Endothelial cell of umbilical vein (primary cell): ENCODE data around the gene GGNBP2. TPM values are rescaled to one million over a fixed set of nuclear protein-coding genes. Genes with fewer than 3 reads are reported as not detected.
A peak's percentile ranks its signal among the peaks of the same experiment; 100 is the strongest.

ENCODE experiments used
- BruUV-seq: library from RNA; stranded (reverse); fragments of 400-500 nt; replicated peaks from 2 replicates; lab custom pipeline; 2021; lab: Mats Ljungman, UMichigan
- CTCF ChIA-PET: fragments of 300-600, 350-600 bp; sonication (Branson Sonifier 250); formaldehyde crosslinking; loops from one replicate; lab custom pipeline; 2021; ENCODE audit warnings: antibody characterized with exemption, inconsistent platforms; lab: Charles Lee
- POLR2A ChIA-PET: fragments of 300-600, 350-600 bp; sonication (Branson Sonifier 250); formaldehyde crosslinking; loops from one replicate; lab custom pipeline; 2021; ENCODE audit warnings: antibody characterized with exemption, inconsistent platforms; lab: Charles Lee
- DNase-seq: peaks from one replicate; pipeline ENCODE4 v3.0.0-alpha.2; 2011; ENCODE audit warnings: low read depth, low spot score
- FAIRE-seq: peaks from 2 replicates; lab custom pipeline; 2011; peaks lifted over from hg19 to GRCh38; lab: Jason Lieb, UNC
- H2AFZ ChIP-seq: 2 replicates; pipeline ENCODE4 v1.6.0; 2012; ENCODE audit warnings: low read depth, low read length, control low read depth, inconsistent platforms
- H3K27ac ChIP-seq: 2 replicates; pipeline ENCODE4 v1.5.1; 2011; ENCODE audit warnings: low read depth, mild to moderate bottlenecking, control low read depth, low read length, moderate library complexity; ENCODE audit not compliant: insufficient read depth
- H3K27me3 ChIP-seq, 2 experiments: 2 replicates each; pipeline versions ENCODE4 v1.6.0 to v1.6.1; 2011; ENCODE audit warnings: low read length in 2 of 2, mixed read lengths in 1 of 2; ENCODE audit not compliant: control insufficient read depth in 2 of 2, insufficient read depth in 2 of 2
- H3K36me3 ChIP-seq, 2 experiments: 2 replicates in 1 of 2; 3 replicates in 1 of 2; pipeline ENCODE4 v1.5.1; 2011; ENCODE audit warnings: low read length in 2 of 2, mild to moderate bottlenecking in 1 of 2, moderate library complexity in 1 of 2; ENCODE audit not compliant: control insufficient read depth in 2 of 2, insufficient read depth in 2 of 2; ENCODE audit errors: extremely low read depth in 1 of 2
- H3K4me1 ChIP-seq: 3 replicates; pipeline ENCODE4 v1.5.1; 2011; ENCODE audit warnings: mild to moderate bottlenecking, low read length; ENCODE audit not compliant: control insufficient read depth, insufficient read depth; ENCODE audit errors: extremely low read depth
- H3K4me2 ChIP-seq: 2 replicates; pipeline ENCODE4 v1.6.1; 2011; ENCODE audit warnings: low read length, control low read depth, mixed read lengths; ENCODE audit not compliant: insufficient read depth
- H3K4me3 ChIP-seq, 3 experiments: fragments of 200-600 bp in 1 of 3; sonication (generic), shearing (Covaris generic) in 1 of 3; replicated peaks in 1 of 3; 2 replicates each; pipeline ENCODE4 v1.5.1; 2011 to 2016; ENCODE audit warnings: control low read depth in 3 of 3, low read length in 3 of 3, mild to moderate bottlenecking in 2 of 3, inconsistent platforms in 1 of 3, low read depth in 1 of 3, moderate library complexity in 1 of 3; ENCODE audit not compliant: insufficient read depth in 1 of 3
- H3K79me2 ChIP-seq: 2 replicates; pipeline ENCODE4 v1.6.0; 2012; ENCODE audit warnings: low read length, inconsistent platforms; ENCODE audit not compliant: control insufficient read depth, insufficient read depth
- H3K9ac ChIP-seq: replicated peaks from 2 replicates; pipeline ENCODE3; 2011; ENCODE audit warnings: low read length, control low read depth; ENCODE audit not compliant: insufficient read depth; ENCODE audit errors: extremely low read depth
- H3K9me1 ChIP-seq: replicated peaks from 3 replicates; pipeline ENCODE4 v1.6.0; 2011; ENCODE audit warnings: mild to moderate bottlenecking, low read length; ENCODE audit not compliant: control insufficient read depth, insufficient read depth; ENCODE audit errors: extremely low read depth
- H3K9me3 ChIP-seq: replicated peaks from 2 replicates; pipeline ENCODE4 v1.5.1; 2012; ENCODE audit warnings: low read length, inconsistent platforms; ENCODE audit not compliant: control insufficient read depth, insufficient read depth
- H4K20me1 ChIP-seq: replicated peaks from 2 replicates; pipeline ENCODE3; 2011; ENCODE audit warnings: mild to moderate bottlenecking, low read length; ENCODE audit not compliant: control insufficient read depth, insufficient read depth; ENCODE audit errors: extremely low read depth
- EZH2 ChIP-seq: IDR thresholded peaks from 2 replicates; pipeline ENCODE4 v1.6.1; 2012; ENCODE audit warnings: borderline replicate concordance, low read depth, mild to moderate bottlenecking, moderate library complexity, low read length, inconsistent platforms; ENCODE audit not compliant: severe bottlenecking
- POLR2AphosphoS5 ChIP-seq: IDR thresholded peaks from 2 replicates; pipeline ENCODE4 v1.6.1; 2012; ENCODE audit warnings: low read depth, mild to moderate bottlenecking, control low read depth, low read length, moderate library complexity; ENCODE audit not compliant: insufficient read depth
- dilution Hi-C: fragments of 300-500 bp; cut with MboI; formaldehyde crosslinking; loops from one replicate; pipeline ENCODE4 v1.15.0; 2019; ENCODE audit warnings: low sequenced_read_pairs; ENCODE audit not compliant: extremely low pct_ligation_motif_present
- intact Hi-C: fragments of 100-400 bp; cut with micrococcal nuclease; formaldehyde crosslinking; loops from one replicate; pipeline ENCODE4 v1.10.0; 2022
- polyA plus RNA-seq, 4 experiments: library from polyadenylated mRNA; depleted of rRNA in 3 of 4; stranded (reverse) in 3 of 4; unstranded in 1 of 4; fragments of >200 nt; gene quantifications; 2 replicates each; pipeline versions ENCODE4 v1.2.1 to v1.2.3, GENCODE V29; 2011 to 2012; ENCODE audit warnings: missing spikeins in 1 of 4
- total RNA-seq: library from RNA; stranded (reverse); gene quantifications from 2 replicates; pipeline ENCODE4 v1.2.3, GENCODE V29; 2021
- TF ChIP-seq, protein P1 (sequence below), 2 donors: IDR thresholded peaks; 1 replicate in 1 of 2; 2 replicates in 1 of 2; pipeline ENCODE4 v1.5.1; 2011; ENCODE audit warnings: low read length in 2 of 2, mild to moderate bottlenecking in 2 of 2, moderate library complexity in 2 of 2, control low read depth in 1 of 2, inconsistent platforms in 1 of 2, low read depth in 1 of 2; ENCODE audit not compliant: insufficient read depth in 1 of 2; ENCODE audit errors: extremely low read depth in 1 of 2

GGNBP2 gene
- total and polyA plus RNA-seq, 2 donors (not counting 3 experiments of a cell fraction or from before 2014, with no cell fraction given), result 52.6 to 77.6 TPM

GRCh38 chr17:36542755-36543154 lies 2.0 kb upstream of the GGNBP2 start:
- peaks cover 4% of the 10 kb centered on the region for H4K20me1 ChIP-seq
- BruUV-seq, result no TSS peak
- TF ChIP-seq EZH2, result no peak
- H3K9ac ChIP-seq, result no peak overlapping the region
- H3K27ac ChIP-seq, result no peak overlapping the region
- peaks cover 17% of the 10 kb centered on the region for H3K4me1 ChIP-seq
- H3K4me2 ChIP-seq, result no peak overlapping the region
- ChIA-PET POLR2A (no interaction called here), CTCF (no interaction called here)
- H3K27me3 ChIP-seq, result no peaks in the 10 kb centered on the region
- H2AFZ ChIP-seq, result no peak overlapping the region
- intact Hi-C loops, result no loop called here
- no peaks in the 10 kb centered on the region for H3K9me1 ChIP-seq
- no peaks in the 10 kb centered on the region for H3K36me3 ChIP-seq
- H3K4me3 ChIP-seq, result no peak overlapping the region
- dilution Hi-C loops, result no loop called here
- no peak for FAIRE-seq
- peaks cover 26% of the 10 kb centered on the region for H3K79me2 ChIP-seq
- H3K9me3 ChIP-seq, result no peaks in the 10 kb centered on the region
- no peak for DNase-seq

GRCh38 chr17:36544044-36544306 lies 744 bp upstream of the GGNBP2 start:
- ChIA-PET CTCF (interaction anchor here (0.6 to 4.2 kb wide), 2 partner anchors 8 to 56 kb away, joined by 3 to 31 read pairs; partner anchors contain the start of genes MYO19 and PIGW), POLR2A (no interaction called here)
- DNase-seq (peak; percentile 67), FAIRE-seq (no peak)
- intact Hi-C loops (loop anchor here (1.0 kb wide), 1 partner anchor 9 kb away; no protein-coding TSS in a partner anchor), dilution Hi-C loops (no loop called here)
- BruUV-seq, result no TSS peak
- Histone ChIP-seq H3K36me3 (no peaks in the 10 kb centered on the region), H3K4me2 (peak overlapping the region; percentile 77), H2AFZ (peak overlapping the region; percentile 63), H3K9me3 (no peaks in the 10 kb centered on the region), H3K4me3 (peak overlapping the region; percentile 17 to 99 (median 71)), H3K27me3 (no peaks in the 10 kb centered on the region), H4K20me1 (peaks cover 4% of the 10 kb centered on the region), H3K9ac (peak overlapping the region; percentile 93), H3K27ac (peak overlapping the region; percentile 86), H3K4me1 (peaks cover 20% of the 10 kb centered on the region), H3K79me2 (peaks cover 39% of the 10 kb centered on the region), H3K9me1 (no peaks in the 10 kb centered on the region)
- TF ChIP-seq, protein P1, sequence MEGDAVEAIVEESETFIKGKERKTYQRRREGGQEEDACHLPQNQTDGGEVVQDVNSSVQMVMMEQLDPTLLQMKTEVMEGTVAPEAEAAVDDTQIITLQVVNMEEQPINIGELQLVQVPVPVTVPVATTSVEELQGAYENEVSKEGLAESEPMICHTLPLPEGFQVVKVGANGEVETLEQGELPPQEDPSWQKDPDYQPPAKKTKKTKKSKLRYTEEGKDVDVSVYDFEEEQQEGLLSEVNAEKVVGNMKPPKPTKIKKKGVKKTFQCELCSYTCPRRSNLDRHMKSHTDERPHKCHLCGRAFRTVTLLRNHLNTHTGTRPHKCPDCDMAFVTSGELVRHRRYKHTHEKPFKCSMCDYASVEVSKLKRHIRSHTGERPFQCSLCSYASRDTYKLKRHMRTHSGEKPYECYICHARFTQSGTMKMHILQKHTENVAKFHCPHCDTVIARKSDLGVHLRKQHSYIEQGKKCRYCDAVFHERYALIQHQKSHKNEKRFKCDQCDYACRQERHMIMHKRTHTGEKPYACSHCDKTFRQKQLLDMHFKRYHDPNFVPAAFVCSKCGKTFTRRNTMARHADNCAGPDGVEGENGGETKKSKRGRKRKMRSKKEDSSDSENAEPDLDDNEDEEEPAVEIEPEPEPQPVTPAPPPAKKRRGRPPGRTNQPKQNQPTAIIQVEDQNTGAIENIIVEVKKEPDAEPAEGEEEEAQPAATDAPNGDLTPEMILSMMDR (IDR thresholded peaks at IDR 0.05; ENCODE audit: extremely low read depth in 1 of 2, insufficient read depth in 1 of 2, low read depth in 1 of 2, low read length in 2 of 2), result peak in 1 of 2 donors; percentile 7
- TF ChIP-seq POLR2AphosphoS5, result no peak
